Right ventricle myocardium superior (tissue), 1 donor: ENCODE measurements around the gene PBX3. TPM values are rescaled to one million over a fixed set of nuclear protein-coding genes. Genes with fewer than 3 reads are reported as not detected.
"Not testable (repeated sequence)": the region's sequence is repeated elsewhere in the genome, so short reads cannot be mapped to it uniquely, and the experiment has no call there.

Experiments
- ATAC-seq: fragments of 200-7000 bp; cut with Tn5 transposase; one replicate; pipeline ENCODE4 v1.9.1; 2020; ENCODE audit warnings: mild to moderate bottlenecking; ENCODE audit not compliant: poor library complexity
- DNase-seq: peaks from one replicate; pipeline ENCODE4 v3.0.0-alpha.2; 2020
- intact Hi-C: fragments of 100-400 bp; cut with DNase I; formaldehyde crosslinking; loops from one replicate; pipeline ENCODE4 v1.11.2; 2022
- total RNA-seq: library from RNA; stranded (reverse); fragmentation: NEBNext Ultra II Directional; extraction: Animal tissue kit (Norgen Biotek cat#: 25700); gene quantifications from one replicate; pipeline ENCODE4 v1.2.1, GENCODE V29; 2021
- donor health status: DM: no; HTN: yes; CAD: no; lungs with severe emphysema.

PBX3 gene
- total RNA-seq, 1 donor from 2014 or later, result 54.1 TPM

GRCh38 chr9:125805586-125805985 is 58.4 kb downstream of the PBX3 start:
- DNase-seq (no peak), ATAC-seq (no peak)
- intact Hi-C loops, result no loop called here

- no peak for ATAC-seq
- intact Hi-C loops, result no loop called here
- DNase-seq, result no peak
These were observed 59.9 kb downstream of the PBX3 start for GRCh38 chr9:125807079-125807478.

GRCh38 chr9:125810161-125810560 is 63.0 kb downstream of the PBX3 start:
- intact Hi-C loops, result loop anchor here (10.0 kb wide), 1 partner anchor 45 kb away; no protein-coding TSS in a partner anchor
- ATAC-seq, result no peak

GRCh38 chr9:125811002-125811401 is 63.8 kb downstream of the PBX3 start:
- intact Hi-C loops, result loop anchor here (10.0 kb wide), 1 partner anchor 46 kb away; no protein-coding TSS in a partner anchor
- ATAC-seq, result no peak
- no peak for DNase-seq

More at GRCh38 chr9:125810161-125810560, 63.0 kb downstream of the PBX3 start:
- no peak for DNase-seq

GRCh38 chr9:125812403-125812802 is 65.2 kb downstream of the PBX3 start:
- intact Hi-C loops, result loop anchor here (10.0 kb wide), 1 partner anchor 48 kb away; no protein-coding TSS in a partner anchor
- no peak for ATAC-seq
- no peak for DNase-seq

- DNase-seq, result no peak
- intact Hi-C loops, result loop anchor here (10.0 kb wide), 1 partner anchor 51 kb away; no protein-coding TSS in a partner anchor
- no peak for ATAC-seq
These were observed 68.4 kb downstream of the PBX3 start for GRCh38 chr9:125815568-125815967.

GRCh38 chr9:125816321-125816720 is 69.1 kb downstream of the PBX3 start:
- ATAC-seq, result no peak
- intact Hi-C loops, result loop anchor here (10.0 kb wide), 1 partner anchor 52 kb away; no protein-coding TSS in a partner anchor
- DNase-seq, result no peak

- intact Hi-C loops, result no loop called here
- ATAC-seq (peak; percentile 72), DNase-seq (no peak)
These were observed 73.1 kb downstream of the PBX3 start for GRCh38 chr9:125820100-125820804.

- intact Hi-C loops, result no loop called here
- ATAC-seq (peak; percentile 61), DNase-seq (no peak)
These were observed 73.9 kb downstream of the PBX3 start for GRCh38 chr9:125821078-125821477.

GRCh38 chr9:125822160-125822559 is 75.0 kb downstream of the PBX3 start:
- intact Hi-C loops, result no loop called here
- DNase-seq (no peak), ATAC-seq (no peak)

GRCh38 chr9:125822902-125823301 is 75.7 kb downstream of the PBX3 start:
- no peak for ATAC-seq
- no peak for DNase-seq
- intact Hi-C loops, result no loop called here

GRCh38 chr9:125823874-125824406 is 76.8 kb downstream of the PBX3 start:
- peak; percentile 26 for ATAC-seq
- intact Hi-C loops, DNase-seq: not testable (repeated sequence)

GRCh38 chr9:125825762-125826161 is 78.6 kb downstream of the PBX3 start:
- DNase-seq (no peak), ATAC-seq (no peak)
- intact Hi-C loops, result no loop called here

- ATAC-seq (no peak), DNase-seq (no peak)
- intact Hi-C loops, result no loop called here
These were observed 79.7 kb downstream of the PBX3 start for GRCh38 chr9:125826850-125827249.

GRCh38 chr9:125829743-125830142 is 82.6 kb downstream of the PBX3 start:
- intact Hi-C loops, result no loop called here
- ATAC-seq, result peak; percentile 61
- DNase-seq, result no peak

- DNase-seq (no peak), ATAC-seq (no peak)
- intact Hi-C loops, result no loop called here
These were observed 83.9 kb downstream of the PBX3 start for GRCh38 chr9:125831054-125831453.

GRCh38 chr9:125831616-125832015 is 84.4 kb downstream of the PBX3 start:
- DNase-seq (no peak), ATAC-seq (no peak)
- intact Hi-C loops, result no loop called here

GRCh38 chr9:125835655-125836054 is 88.5 kb downstream of the PBX3 start:
- no peak for ATAC-seq
- intact Hi-C loops, result no loop called here
- no peak for DNase-seq

GRCh38 chr9:125839317-125839716 is 92.1 kb downstream of the PBX3 start:
- intact Hi-C loops, result no loop called here
- DNase-seq, result no peak
- ATAC-seq, result no peak

- DNase-seq (no peak), ATAC-seq (peak; percentile 50)
- intact Hi-C loops, result no loop called here
These were observed 94.3 kb downstream of the PBX3 start for GRCh38 chr9:125841444-125841843.
